ENCODE data around the gene JAGN1. TPM values are rescaled to one million over a fixed set of nuclear protein-coding genes. Genes with fewer than 3 reads are reported as not detected.

The JAGN1 gene
- total and polyA plus RNA-seq, 9 of the 15 experiments (the other 6 are each of a cell fraction or from before 2014, with no cell fraction given), result 31.6 to 77.8 (median 40.3) TPM

GRCh38 chr3:9916734-9917680 is 26.6 kb downstream of the JAGN1 start, which contains the start of gene IL17RC (continued):
- TF ChIP-seq, protein P1, sequence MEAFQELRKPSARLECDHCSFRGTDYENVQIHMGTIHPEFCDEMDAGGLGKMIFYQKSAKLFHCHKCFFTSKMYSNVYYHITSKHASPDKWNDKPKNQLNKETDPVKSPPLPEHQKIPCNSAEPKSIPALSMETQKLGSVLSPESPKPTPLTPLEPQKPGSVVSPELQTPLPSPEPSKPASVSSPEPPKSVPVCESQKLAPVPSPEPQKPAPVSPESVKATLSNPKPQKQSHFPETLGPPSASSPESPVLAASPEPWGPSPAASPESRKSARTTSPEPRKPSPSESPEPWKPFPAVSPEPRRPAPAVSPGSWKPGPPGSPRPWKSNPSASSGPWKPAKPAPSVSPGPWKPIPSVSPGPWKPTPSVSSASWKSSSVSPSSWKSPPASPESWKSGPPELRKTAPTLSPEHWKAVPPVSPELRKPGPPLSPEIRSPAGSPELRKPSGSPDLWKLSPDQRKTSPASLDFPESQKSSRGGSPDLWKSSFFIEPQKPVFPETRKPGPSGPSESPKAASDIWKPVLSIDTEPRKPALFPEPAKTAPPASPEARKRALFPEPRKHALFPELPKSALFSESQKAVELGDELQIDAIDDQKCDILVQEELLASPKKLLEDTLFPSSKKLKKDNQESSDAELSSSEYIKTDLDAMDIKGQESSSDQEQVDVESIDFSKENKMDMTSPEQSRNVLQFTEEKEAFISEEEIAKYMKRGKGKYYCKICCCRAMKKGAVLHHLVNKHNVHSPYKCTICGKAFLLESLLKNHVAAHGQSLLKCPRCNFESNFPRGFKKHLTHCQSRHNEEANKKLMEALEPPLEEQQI (IDR thresholded peaks at IDR 0.05), result no peak
- TF ChIP-seq ZBED1 (IDR thresholded peaks at IDR 0.05) (no peak), NFIX (CRISPR knock-in tag; IDR thresholded peaks at IDR 0.05; ENCODE audit: low read depth) (no peak), SMARCC2 (IDR thresholded peaks at IDR 0.05; ENCODE audit: low read depth) (no peak), FOSL1 (tag; conservative IDR thresholded peaks at IDR 0.05) (peak; percentile 72), ZNF589 (CRISPR knock-in tag; IDR thresholded peaks at IDR 0.05; ENCODE audit: low read depth) (no peak), MTA3 (IDR thresholded peaks at IDR 0.05; ENCODE audit: borderline replicate concordance) (no peak), SAP30 (IDR thresholded peaks at IDR 0.05; ENCODE audit: borderline replicate concordance, insufficient read depth, low read depth, low read length, poor library complexity, severe bottlenecking) (no peak), THAP7 (CRISPR knock-in tag; IDR thresholded peaks at IDR 0.05) (no peak), EP400 (IDR thresholded peaks at IDR 0.05) (no peak; the same call in 1 of the 2 replicates), ZNF696 (CRISPR knock-in tag; conservative IDR thresholded peaks at IDR 0.05) (no peak), ETV6 (IDR thresholded peaks at IDR 0.05; ENCODE audit: borderline replicate concordance in 1 of 2, low read depth in 2 of 2, low read length in 1 of 2) (no peak), ETV6 (CRISPR knock-in tag; IDR thresholded peaks at IDR 0.05; ENCODE audit: borderline replicate concordance) (no peak), ZNF165 (CRISPR knock-in tag; IDR thresholded peaks at IDR 0.05; ENCODE audit: borderline replicate concordance) (no peak), SMARCB1 (IDR thresholded peaks at IDR 0.05; ENCODE audit: insufficient read length, low read depth) (no peak), ZNF354B (CRISPR knock-in tag; IDR thresholded peaks at IDR 0.05) (no peak), MLX (CRISPR knock-in tag; conservative IDR thresholded peaks at IDR 0.05) (0 out of 4 replicates have a peak, but pooled peaks of 1 of the 2 experiments have one; percentile 10), MCM7 (IDR thresholded peaks at IDR 0.05) (no peak), SP2 (IDR thresholded peaks at IDR 0.05; ENCODE audit: extremely low read depth, low read depth, low read length, poor library complexity, severe bottlenecking) (no peak), STAG1 (CRISPR knock-in tag; IDR thresholded peaks at IDR 0.05; ENCODE audit: borderline replicate concordance) (no peak), CBX1 (IDR thresholded peaks at IDR 0.05; ENCODE audit: low read depth) (no peak), PCBP1 (IDR thresholded peaks at IDR 0.05; ENCODE audit: low read depth, low read length, poor library complexity, severe bottlenecking) (no peak)
- TF ChIP-seq, protein P2, sequence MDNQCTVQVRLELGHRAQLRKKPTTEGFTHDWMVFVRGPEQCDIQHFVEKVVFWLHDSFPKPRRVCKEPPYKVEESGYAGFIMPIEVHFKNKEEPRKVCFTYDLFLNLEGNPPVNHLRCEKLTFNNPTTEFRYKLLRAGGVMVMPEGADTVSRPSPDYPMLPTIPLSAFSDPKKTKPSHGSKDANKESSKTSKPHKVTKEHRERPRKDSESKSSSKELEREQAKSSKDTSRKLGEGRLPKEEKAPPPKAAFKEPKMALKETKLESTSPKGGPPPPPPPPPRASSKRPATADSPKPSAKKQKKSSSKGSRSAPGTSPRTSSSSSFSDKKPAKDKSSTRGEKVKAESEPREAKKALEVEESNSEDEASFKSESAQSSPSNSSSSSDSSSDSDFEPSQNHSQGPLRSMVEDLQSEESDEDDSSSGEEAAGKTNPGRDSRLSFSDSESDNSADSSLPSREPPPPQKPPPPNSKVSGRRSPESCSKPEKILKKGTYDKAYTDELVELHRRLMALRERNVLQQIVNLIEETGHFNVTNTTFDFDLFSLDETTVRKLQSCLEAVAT (IDR thresholded peaks at IDR 0.05), result no peak

All from K562 (cell line).